ENCODE data around the gene SLC6A17. TPM values are rescaled to one million over a fixed set of nuclear protein-coding genes. Genes with fewer than 3 reads are reported as not detected.

Gene SLC6A17
- total and polyA plus RNA-seq, 9 of the 15 experiments (the other 6 are each of a cell fraction or from before 2014, with no cell fraction given) = not detected

GRCh38 chr1:110106013-110106941 is 44.0 kb upstream of the SLC6A17 start (continued):
- TF ChIP-seq TFAP4 (CRISPR knock-in tag; IDR thresholded peaks at IDR 0.05; ENCODE audit: borderline replicate concordance) (peak; percentile 93), TRIM25 (IDR thresholded peaks at IDR 0.05; ENCODE audit: borderline replicate concordance) (no peak), XRCC5 (IDR thresholded peaks at IDR 0.05; ENCODE audit: low read depth, low read length) (peak; percentile 60; the same call in 1 of the 2 replicates), MYNN (IDR thresholded peaks at IDR 0.05) (peak; percentile 49; the same call in 1 of the 2 replicates), MYNN (CRISPR knock-in tag; IDR thresholded peaks at IDR 0.05) (no peak), CBFA2T3 (IDR thresholded peaks at IDR 0.05) (no peak), RAD21 (CRISPR knock-in tag; conservative IDR thresholded peaks at IDR 0.05 in 1 of 2, IDR thresholded peaks at IDR 0.05 in 1 of 2) (peak; percentile 88 to 97), ELK1 (CRISPR knock-in tag; IDR thresholded peaks at IDR 0.05) (no peak), USF1 (CRISPR knock-in tag; IDR thresholded peaks at IDR 0.05) (peak; percentile 61), YY1 (IDR thresholded peaks at IDR 0.05; ENCODE audit: borderline replicate concordance in 1 of 3, control insufficient read depth in 1 of 3, extremely low read depth in 1 of 3, insufficient read depth in 3 of 3, insufficient read length in 1 of 3, insufficient replicate concordance in 2 of 3, low read depth in 1 of 3, low read length in 2 of 3) (no peak), STAG1 (CRISPR knock-in tag; IDR thresholded peaks at IDR 0.05; ENCODE audit: borderline replicate concordance) (peak; percentile 77; the same call in 1 of the 2 replicates), ZNF785 (CRISPR knock-in tag; IDR thresholded peaks at IDR 0.05) (no peak), XRCC4 (IDR thresholded peaks at IDR 0.05; ENCODE audit: extremely low read depth, insufficient read depth, insufficient read length) (no peak), TGIF2 (CRISPR knock-in tag; IDR thresholded peaks at IDR 0.05) (no peak), NFE2 (IDR thresholded peaks at IDR 0.05; ENCODE audit: low read depth) (no peak), KDM4B (IDR thresholded peaks at IDR 0.05; ENCODE audit: borderline replicate concordance in 2 of 2, low read depth in 1 of 2) (no peak; a peak in 1 of 4 replicates), ZNF282 (CRISPR knock-in tag; IDR thresholded peaks at IDR 0.05) (no peak), EP300 (IDR thresholded peaks at IDR 0.05; ENCODE audit: low read length) (no peak), PCBP1 (IDR thresholded peaks at IDR 0.05; ENCODE audit: low read depth, low read length, poor library complexity, severe bottlenecking) (no peak), ZBTB34 (CRISPR knock-in tag; IDR thresholded peaks at IDR 0.05) (no peak)

Data from K562 (cell line).